Vagina (tissue), 2 donors: ENCODE measurements around the gene ADI1.

Experiments
- POLR2A ChIP-seq, 2 donors: fragments of 450-650 bp; IDR thresholded peaks; one replicate each; pipeline ENCODE4 v1.6.1; 2017; ENCODE audit warnings: antibody characterized with exemption in 2 of 2, mild to moderate bottlenecking in 2 of 2, moderate library complexity in 2 of 2
- TF ChIP-seq, protein P1 (sequence below), 3 experiments: fragments of 450-650 bp in 2 of 3; fragments of 200-600 bp in 1 of 3; sonication (generic) in 1 of 3; IDR thresholded peaks; one replicate each; pipeline ENCODE4 v1.5.1; 2017 to 2019; ENCODE audit warnings: antibody characterized with exemption in 3 of 3, mild to moderate bottlenecking in 2 of 3, moderate library complexity in 2 of 3

DNA sequence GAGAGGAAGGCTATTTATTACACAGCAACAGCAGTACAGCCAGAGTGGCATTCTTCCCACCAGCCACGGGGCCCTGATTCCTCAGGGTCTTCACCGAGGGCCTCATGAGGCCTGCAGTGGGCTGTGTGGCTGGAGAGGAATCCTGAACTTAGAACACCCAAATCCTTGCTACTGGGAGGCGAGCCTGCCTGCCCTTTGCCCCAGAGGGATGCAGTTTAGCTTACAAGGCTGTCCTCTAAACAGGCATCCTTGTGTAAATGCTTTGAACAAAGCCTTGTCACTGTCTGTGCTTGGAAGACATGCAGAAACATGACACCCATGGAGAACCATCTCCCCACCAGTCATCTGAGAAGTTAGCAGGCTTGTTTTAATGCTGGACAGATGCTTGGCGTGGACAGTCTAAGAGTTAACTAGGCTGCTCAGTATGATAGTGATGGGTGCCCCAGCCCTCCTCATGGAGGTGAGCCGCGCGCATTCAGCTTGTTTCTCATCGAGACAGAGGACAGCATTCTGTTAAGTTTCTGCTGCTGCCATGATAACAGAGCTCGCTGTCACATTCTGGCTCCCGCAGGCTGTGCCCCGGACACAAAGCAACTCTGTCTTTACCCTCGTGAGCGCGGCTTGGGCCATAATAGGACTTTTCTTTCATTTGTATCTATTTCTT is 42.9 kb downstream of the ADI1 start:
- no peak for TF ChIP-seq POLR2A (IDR thresholded peaks at IDR 0.05)
- TF ChIP-seq, protein P1, sequence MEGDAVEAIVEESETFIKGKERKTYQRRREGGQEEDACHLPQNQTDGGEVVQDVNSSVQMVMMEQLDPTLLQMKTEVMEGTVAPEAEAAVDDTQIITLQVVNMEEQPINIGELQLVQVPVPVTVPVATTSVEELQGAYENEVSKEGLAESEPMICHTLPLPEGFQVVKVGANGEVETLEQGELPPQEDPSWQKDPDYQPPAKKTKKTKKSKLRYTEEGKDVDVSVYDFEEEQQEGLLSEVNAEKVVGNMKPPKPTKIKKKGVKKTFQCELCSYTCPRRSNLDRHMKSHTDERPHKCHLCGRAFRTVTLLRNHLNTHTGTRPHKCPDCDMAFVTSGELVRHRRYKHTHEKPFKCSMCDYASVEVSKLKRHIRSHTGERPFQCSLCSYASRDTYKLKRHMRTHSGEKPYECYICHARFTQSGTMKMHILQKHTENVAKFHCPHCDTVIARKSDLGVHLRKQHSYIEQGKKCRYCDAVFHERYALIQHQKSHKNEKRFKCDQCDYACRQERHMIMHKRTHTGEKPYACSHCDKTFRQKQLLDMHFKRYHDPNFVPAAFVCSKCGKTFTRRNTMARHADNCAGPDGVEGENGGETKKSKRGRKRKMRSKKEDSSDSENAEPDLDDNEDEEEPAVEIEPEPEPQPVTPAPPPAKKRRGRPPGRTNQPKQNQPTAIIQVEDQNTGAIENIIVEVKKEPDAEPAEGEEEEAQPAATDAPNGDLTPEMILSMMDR (IDR thresholded peaks at IDR 0.05), result no peak
